Measurements from ENCODE around the gene EVPLL. TPM values are rescaled to one million over a fixed set of nuclear protein-coding genes. Genes with fewer than 3 reads are reported as not detected.
"Not testable (repeated sequence)": the region's sequence is repeated elsewhere in the genome, so short reads cannot be mapped to it uniquely, and the experiment has no call there.

Gene EVPLL
- polyA plus RNA-seq, 3 donors, result not detected

- H3K4me1 Mint-ChIP-seq; H3K36me3 ChIP-seq (replicated peaks in 1 of 2; ENCODE audit: control insufficient read depth in 1 of 2, insufficient read depth in 2 of 2, low read length in 2 of 2); H3K36me3 Mint-ChIP-seq; H3K4me3 Mint-ChIP-seq; H2AFZ ChIP-seq (ENCODE audit: insufficient read depth, low read depth, low read length, poor library complexity, severe bottlenecking); DNase-seq; H3K27ac Mint-ChIP-seq; H3K27me3 Mint-ChIP-seq (ENCODE audit: low read depth in 3 of 3); H3K27me3 ChIP-seq (ENCODE audit: control insufficient read depth in 2 of 2, insufficient read depth in 2 of 2, low read length in 2 of 2); H3K9ac ChIP-seq (ENCODE audit: insufficient read depth, low read length, poor library complexity, severe bottlenecking); H3K4me3 ChIP-seq (replicated peaks in 1 of 3; ENCODE audit: low read depth in 2 of 3, low read length in 3 of 3); H4K20me1 ChIP-seq (ENCODE audit: insufficient read depth, low read length); H3K9me3 ChIP-seq (replicated peaks in 1 of 2; ENCODE audit: control insufficient read depth in 1 of 2, insufficient read depth in 1 of 2, low read length in 2 of 2); H3K9me3 Mint-ChIP-seq; H3K27ac ChIP-seq (ENCODE audit: low read depth in 1 of 2, low read length in 2 of 2); intact Hi-C loops (cut with micrococcal nuclease); H3K4me1 ChIP-seq (ENCODE audit: control insufficient read depth in 1 of 2, insufficient read depth in 2 of 2, low read length in 2 of 2); H3K4me2 ChIP-seq (replicated peaks; ENCODE audit: extremely low read depth, low read length, poor library complexity, severe bottlenecking); H3K79me2 ChIP-seq (ENCODE audit: insufficient read depth, low read length): not testable (repeated sequence)
- WGBS (ENCODE audit: insufficient coverage), result no CpG with 5 or more reads among the region's 7 CpGs
These were observed 45.4 kb downstream of the EVPLL start for GRCh38 chr17:18423015-18423414.

DNA sequence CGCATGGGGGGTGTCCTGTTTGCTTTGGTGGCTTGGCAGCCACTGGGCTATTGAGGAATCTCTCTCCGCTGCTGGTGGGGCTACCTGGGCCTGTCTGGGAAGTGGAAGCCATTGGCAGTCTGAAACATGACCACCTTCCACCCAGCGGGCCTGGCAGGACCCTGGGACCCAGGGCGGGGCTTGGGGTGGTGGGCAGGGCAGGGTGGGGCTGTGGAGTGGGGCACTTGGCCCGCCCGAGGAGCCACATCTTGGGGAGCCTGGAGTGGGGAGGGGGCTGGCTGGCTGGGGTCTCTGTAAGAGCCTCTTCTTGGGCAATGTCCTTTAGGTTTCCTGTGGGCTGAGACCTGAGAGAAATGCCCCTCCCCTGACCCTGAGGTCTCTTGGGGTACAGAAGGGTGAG is 48.0 kb downstream of the EVPLL start:
- H3K4me3 ChIP-seq (replicated peaks in 1 of 3; ENCODE audit: low read depth in 2 of 3, low read length in 3 of 3); H3K9ac ChIP-seq (ENCODE audit: insufficient read depth, low read length, poor library complexity, severe bottlenecking); H3K9me3 Mint-ChIP-seq; DNase-seq; H3K36me3 Mint-ChIP-seq; H3K79me2 ChIP-seq (ENCODE audit: insufficient read depth, low read length); H3K27ac ChIP-seq (ENCODE audit: low read depth in 1 of 2, low read length in 2 of 2); H3K36me3 ChIP-seq (replicated peaks in 1 of 2; ENCODE audit: control insufficient read depth in 1 of 2, insufficient read depth in 2 of 2, low read length in 2 of 2); H3K27me3 ChIP-seq (ENCODE audit: control insufficient read depth in 2 of 2, insufficient read depth in 2 of 2, low read length in 2 of 2); H3K4me2 ChIP-seq (replicated peaks; ENCODE audit: extremely low read depth, low read length, poor library complexity, severe bottlenecking); H3K4me1 Mint-ChIP-seq; H3K4me3 Mint-ChIP-seq; H3K27ac Mint-ChIP-seq; H2AFZ ChIP-seq (ENCODE audit: insufficient read depth, low read depth, low read length, poor library complexity, severe bottlenecking); H3K4me1 ChIP-seq (ENCODE audit: control insufficient read depth in 1 of 2, insufficient read depth in 2 of 2, low read length in 2 of 2); H4K20me1 ChIP-seq (ENCODE audit: insufficient read depth, low read length); H3K27me3 Mint-ChIP-seq (ENCODE audit: low read depth in 3 of 3); intact Hi-C loops (cut with micrococcal nuclease); H3K9me3 ChIP-seq (replicated peaks in 1 of 2; ENCODE audit: control insufficient read depth in 1 of 2, insufficient read depth in 1 of 2, low read length in 2 of 2): not testable (repeated sequence)
- no CpG with 5 or more reads among the region's 6 CpGs for WGBS (ENCODE audit: insufficient coverage)

DNA sequence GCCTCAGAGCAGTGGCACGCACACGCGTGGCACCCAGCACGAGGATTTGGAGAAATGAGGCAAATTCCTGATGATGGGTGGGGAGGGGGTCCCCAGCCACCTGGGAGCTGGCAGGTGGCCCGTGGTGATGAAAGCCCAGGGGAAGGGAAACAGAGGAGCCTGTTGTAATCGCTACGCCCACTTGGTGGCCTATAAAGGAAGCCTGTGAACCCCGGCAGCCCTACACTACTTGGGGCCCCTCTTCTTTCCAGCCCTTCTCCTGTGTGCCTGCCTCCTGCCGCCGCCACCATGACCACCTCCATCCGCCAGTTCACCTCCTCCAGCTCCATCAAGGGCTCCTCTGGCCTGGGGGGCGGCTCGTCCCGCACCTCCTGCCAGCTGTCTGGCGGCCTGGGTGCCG is 49.1 kb downstream of the EVPLL start:
- H4K20me1 ChIP-seq (ENCODE audit: insufficient read depth, low read length); H3K27me3 Mint-ChIP-seq (ENCODE audit: low read depth in 3 of 3); DNase-seq; intact Hi-C loops (cut with micrococcal nuclease); H3K36me3 Mint-ChIP-seq; H3K27ac Mint-ChIP-seq; H3K4me1 Mint-ChIP-seq; H3K4me3 Mint-ChIP-seq; H3K4me3 ChIP-seq (replicated peaks in 1 of 3; ENCODE audit: low read depth in 2 of 3, low read length in 3 of 3); H3K9me3 ChIP-seq (replicated peaks in 1 of 2; ENCODE audit: control insufficient read depth in 1 of 2, insufficient read depth in 1 of 2, low read length in 2 of 2); H3K79me2 ChIP-seq (ENCODE audit: insufficient read depth, low read length); H3K27ac ChIP-seq (ENCODE audit: low read depth in 1 of 2, low read length in 2 of 2); H3K9me3 Mint-ChIP-seq; H3K4me1 ChIP-seq (ENCODE audit: control insufficient read depth in 1 of 2, insufficient read depth in 2 of 2, low read length in 2 of 2); H3K9ac ChIP-seq (ENCODE audit: insufficient read depth, low read length, poor library complexity, severe bottlenecking); H2AFZ ChIP-seq (ENCODE audit: insufficient read depth, low read depth, low read length, poor library complexity, severe bottlenecking); H3K27me3 ChIP-seq (ENCODE audit: control insufficient read depth in 2 of 2, insufficient read depth in 2 of 2, low read length in 2 of 2); H3K36me3 ChIP-seq (replicated peaks in 1 of 2; ENCODE audit: control insufficient read depth in 1 of 2, insufficient read depth in 2 of 2, low read length in 2 of 2); H3K4me2 ChIP-seq (replicated peaks; ENCODE audit: extremely low read depth, low read length, poor library complexity, severe bottlenecking): not testable (repeated sequence)
- whole genome bisulfite sequencing (ENCODE audit: insufficient coverage), result no CpG with 5 or more reads among the region's 16 CpGs

DNA sequence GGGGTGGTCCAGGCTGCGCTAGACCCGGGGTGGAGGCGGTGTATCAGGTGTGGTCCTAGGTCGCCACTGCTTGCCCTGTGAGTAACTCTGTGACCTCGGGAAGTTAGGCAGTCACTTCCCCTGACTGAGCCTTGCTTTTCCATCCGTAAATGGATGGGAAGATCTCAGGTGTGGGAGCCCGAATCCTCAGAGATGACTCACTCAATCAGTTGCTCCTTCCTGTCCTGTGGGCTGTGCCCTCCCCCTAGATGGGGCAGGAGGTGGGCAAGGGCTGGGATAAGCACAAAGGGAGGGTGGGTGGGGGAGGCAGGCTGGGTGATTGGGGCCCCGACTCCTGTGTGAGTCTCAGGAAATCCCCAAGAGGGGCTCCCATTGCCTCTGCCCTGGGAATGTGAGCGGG is 54.6 kb downstream of the EVPLL start:
- H3K4me1 ChIP-seq (ENCODE audit: control insufficient read depth in 1 of 2, insufficient read depth in 2 of 2, low read length in 2 of 2); H4K20me1 ChIP-seq (ENCODE audit: insufficient read depth, low read length); H3K27me3 Mint-ChIP-seq (ENCODE audit: low read depth in 3 of 3); H3K9me3 Mint-ChIP-seq; H3K27ac ChIP-seq (ENCODE audit: low read depth in 1 of 2, low read length in 2 of 2); H3K79me2 ChIP-seq (ENCODE audit: insufficient read depth, low read length); H3K36me3 ChIP-seq (replicated peaks in 1 of 2; ENCODE audit: control insufficient read depth in 1 of 2, insufficient read depth in 2 of 2, low read length in 2 of 2); H3K4me3 ChIP-seq (replicated peaks in 1 of 3; ENCODE audit: low read depth in 2 of 3, low read length in 3 of 3); H3K4me2 ChIP-seq (replicated peaks; ENCODE audit: extremely low read depth, low read length, poor library complexity, severe bottlenecking); H3K27me3 ChIP-seq (ENCODE audit: control insufficient read depth in 2 of 2, insufficient read depth in 2 of 2, low read length in 2 of 2); H3K27ac Mint-ChIP-seq; H3K9me3 ChIP-seq (replicated peaks in 1 of 2; ENCODE audit: control insufficient read depth in 1 of 2, insufficient read depth in 1 of 2, low read length in 2 of 2); H2AFZ ChIP-seq (ENCODE audit: insufficient read depth, low read depth, low read length, poor library complexity, severe bottlenecking); H3K4me3 Mint-ChIP-seq; DNase-seq; H3K9ac ChIP-seq (ENCODE audit: insufficient read depth, low read length, poor library complexity, severe bottlenecking); intact Hi-C loops (cut with micrococcal nuclease); H3K36me3 Mint-ChIP-seq; H3K4me1 Mint-ChIP-seq: not testable (repeated sequence)
- no CpG with 5 or more reads among the region's 9 CpGs for whole genome bisulfite sequencing (ENCODE audit: insufficient coverage)

All from CD14-positive monocyte (primary cell).